HG02610 (cell line): ENCODE data around the gene CDCA7.
"Not testable (repeated sequence)": the region's sequence is repeated elsewhere in the genome, so short reads cannot be mapped to it uniquely, and the experiment has no call there.

Experiments
- ATAC-seq: cut with Tn5 transposase; IDR thresholded peaks from one replicate; pipeline ENCODE4 v1.9.1; 2021; ENCODE audit warnings: mild to moderate bottlenecking, moderate library complexity; ENCODE audit not compliant: unreplicated experiment

CDCA7 gene

GRCh38 chr2:173358616-173359015 lies 3.9 kb downstream of the CDCA7 start:
- ATAC-seq = no peak

- ATAC-seq = no peak
These were observed 4.6 kb downstream of the CDCA7 start for GRCh38 chr2:173359231-173359630.

- ATAC-seq = peak; percentile 51
These were observed 15.5 kb downstream of the CDCA7 start for GRCh38 chr2:173370198-173370597.

- no peak for ATAC-seq
These were observed 16.4 kb downstream of the CDCA7 start for GRCh38 chr2:173371023-173371422.

GRCh38 chr2:173373290-173373689 lies 18.6 kb downstream of the CDCA7 start:
- no peak for ATAC-seq

- no peak for ATAC-seq
These were observed 20.0 kb downstream of the CDCA7 start for GRCh38 chr2:173374634-173375033.

GRCh38 chr2:173385534-173385933 lies 30.9 kb downstream of the CDCA7 start:
- ATAC-seq = not testable (repeated sequence)

- no peak for ATAC-seq
These were observed 31.5 kb downstream of the CDCA7 start for GRCh38 chr2:173386021-173386737.

- ATAC-seq = no peak
These were observed 32.0 kb downstream of the CDCA7 start for GRCh38 chr2:173386738-173387065.

GRCh38 chr2:173387079-173387478 lies 32.4 kb downstream of the CDCA7 start:
- ATAC-seq = no peak

- no peak for ATAC-seq
These were observed 33.0 kb downstream of the CDCA7 start for GRCh38 chr2:173387660-173388059.

GRCh38 chr2:173388795-173389194 lies 34.1 kb downstream of the CDCA7 start:
- ATAC-seq = no peak

GRCh38 chr2:173390036-173390435 lies 35.4 kb downstream of the CDCA7 start:
- ATAC-seq = no peak

GRCh38 chr2:173392731-173393130 lies 38.1 kb downstream of the CDCA7 start:
- no peak for ATAC-seq

- no peak for ATAC-seq
These were observed 38.5 kb downstream of the CDCA7 start for GRCh38 chr2:173393186-173393585.

- ATAC-seq = no peak
These were observed 39.0 kb downstream of the CDCA7 start for GRCh38 chr2:173393636-173394035.

- ATAC-seq = no peak
These were observed 39.7 kb downstream of the CDCA7 start for GRCh38 chr2:173394091-173394974.

GRCh38 chr2:173395567-173396351 lies 41.1 kb downstream of the CDCA7 start:
- ATAC-seq = no peak

GRCh38 chr2:173397539-173397938 lies 42.9 kb downstream of the CDCA7 start:
- no peak for ATAC-seq

GRCh38 chr2:173399229-173399628 lies 44.6 kb downstream of the CDCA7 start:
- ATAC-seq = no peak

GRCh38 chr2:173400760-173401159 lies 46.1 kb downstream of the CDCA7 start:
- ATAC-seq = no peak
